H1 (cell line): ENCODE results near the gene CIC. TPM values are rescaled to one million over a fixed set of nuclear protein-coding genes. Genes with fewer than 3 reads are reported as not detected.

Source experiments
- CTCF ChIA-PET: fragments of 300-600 bp; sonication (Branson Sonifier 250); formaldehyde crosslinking; loops from one replicate; lab custom pipeline; 2021; ENCODE audit not compliant: partially characterized antibody; lab: Charles Lee
- POLR2A ChIA-PET: fragments of 300-600 bp; sonication (Branson Sonifier 250); formaldehyde crosslinking; loops from one replicate; lab custom pipeline; 2021; ENCODE audit warnings: inconsistent platforms; ENCODE audit not compliant: partially characterized antibody; lab: Charles Lee
- DNase-seq, 2 experiments: peaks; one replicate each; pipeline versions ENCODE4 v3.0.0 to v3.0.0-alpha.2; 2010 to 2022; ENCODE audit warnings: low spot score in 2 of 2, low read depth in 1 of 2, mixed read lengths in 1 of 2
- FAIRE-seq: peaks from 2 replicates; lab custom pipeline; 2011; peaks lifted over from hg19 to GRCh38; lab: Jason Lieb, UNC
- H2AFZ ChIP-seq: 2 replicates; pipeline ENCODE4 v1.8.1; 2012; ENCODE audit warnings: low read length, inconsistent platforms
- H2AK5ac ChIP-seq: 2 replicates; pipeline ENCODE4 v1.6.1; 2013; ENCODE audit warnings: low read depth, low read length
- H2BK120ac ChIP-seq: replicated peaks from 2 replicates; pipeline ENCODE3; 2013; ENCODE audit warnings: low read depth, low read length, inconsistent platforms
- H2BK12ac ChIP-seq: 2 replicates; pipeline ENCODE4 v1.6.1; 2013; ENCODE audit warnings: low read depth, low read length
- H2BK15ac ChIP-seq: 2 replicates; pipeline ENCODE4 v1.6.1; 2013; ENCODE audit warnings: low read length
- H2BK20ac ChIP-seq: 2 replicates; pipeline ENCODE4 v1.6.1; 2013; ENCODE audit warnings: low read length
- H2BK5ac ChIP-seq: 2 replicates; pipeline ENCODE4 v1.6.1; 2013; ENCODE audit warnings: low read depth, low read length
- H3K14ac ChIP-seq: 2 replicates; pipeline ENCODE4 v1.6.1; 2013; ENCODE audit warnings: inconsistent platforms; ENCODE audit not compliant: insufficient read length
- H3K18ac ChIP-seq: 2 replicates; pipeline ENCODE4 v1.6.1; 2013; ENCODE audit warnings: low read length; ENCODE audit errors: extremely low read depth
- H3K23ac ChIP-seq: 2 replicates; pipeline ENCODE4 v1.6.1; 2013; ENCODE audit warnings: inconsistent platforms; ENCODE audit not compliant: insufficient read length
- H3K23me2 ChIP-seq: 2 replicates; pipeline ENCODE4 v1.6.1; 2013; ENCODE audit warnings: low read depth, low read length
- H3K27ac ChIP-seq: 2 replicates; pipeline ENCODE4 v1.6.1; 2011; ENCODE audit warnings: low read depth, low read length, inconsistent platforms
- H3K27me3 ChIP-seq, 4 experiments: replicated peaks in 1 of 4; 1 replicate in 1 of 4; 2 replicates in 3 of 4; pipeline versions ENCODE4 v1.6.1 to v1.8.1; 2011 to 2013; ENCODE audit warnings: low read length in 3 of 4, mild to moderate bottlenecking in 3 of 4, inconsistent platforms in 2 of 4, mixed read lengths in 2 of 4, moderate library complexity in 1 of 4; ENCODE audit not compliant: control insufficient read depth in 3 of 4, insufficient read depth in 3 of 4; ENCODE audit errors: extremely low read depth in 1 of 4
- H3K36me3 ChIP-seq, 4 experiments: 2 replicates each; pipeline versions ENCODE4 v1.6.1 to v1.8.1; 2011 to 2013; ENCODE audit warnings: mild to moderate bottlenecking in 4 of 4, low read length in 3 of 4, moderate library complexity in 2 of 4, control low read depth in 1 of 4, inconsistent platforms in 1 of 4; ENCODE audit not compliant: insufficient read depth in 4 of 4, control insufficient read depth in 2 of 4
- H3K4ac ChIP-seq: replicated peaks from 2 replicates; pipeline ENCODE3; 2013; ENCODE audit warnings: low read length, low read depth, mixed read lengths, inconsistent platforms; ENCODE audit not compliant: insufficient read length
- H3K4me1 ChIP-seq, 4 experiments: replicated peaks in 1 of 4; 1 replicate in 1 of 4; 2 replicates in 3 of 4; pipeline versions ENCODE4 v1.6.1 to v1.8.1; 2011 to 2013; ENCODE audit warnings: low read length in 3 of 4, inconsistent platforms in 2 of 4, mixed read lengths in 1 of 4; ENCODE audit not compliant: insufficient read depth in 4 of 4, control insufficient read depth in 3 of 4
- H3K4me2 ChIP-seq, 2 experiments: 2 replicates each; pipeline versions ENCODE4 v1.6.1 to v1.8.1; 2011 to 2013; ENCODE audit warnings: low read depth in 2 of 2, low read length in 2 of 2, control low read depth in 1 of 2, inconsistent platforms in 1 of 2, mild to moderate bottlenecking in 1 of 2; ENCODE audit not compliant: insufficient read depth in 1 of 2
- H3K4me3 ChIP-seq, 4 experiments: fragments of 200-600, 300-600 bp in 1 of 4; sonication (generic), shearing (Covaris generic), sonication (Bioruptor Twin) in 1 of 4; 2 replicates each; pipeline versions ENCODE4 v1.5.1 to v1.8.1; 2011 to 2016; ENCODE audit warnings: low read length in 4 of 4, low read depth in 3 of 4, control low read depth in 2 of 4, inconsistent platforms in 2 of 4, mild to moderate bottlenecking in 2 of 4, mixed read lengths in 1 of 4, moderate library complexity in 1 of 4; ENCODE audit not compliant: insufficient read depth in 2 of 4; ENCODE audit errors: extremely low read depth in 1 of 4
- H3K56ac ChIP-seq: replicated peaks from 2 replicates; pipeline ENCODE3; 2013; ENCODE audit warnings: low read depth, mild to moderate bottlenecking, mixed read lengths, low read length, inconsistent platforms; ENCODE audit not compliant: insufficient read length
- H3K79me1 ChIP-seq: 2 replicates; pipeline ENCODE4 v1.6.1; 2013; ENCODE audit warnings: low read depth, low read length, control low read depth
- H3K79me2 ChIP-seq, 2 experiments: 2 replicates each; pipeline versions ENCODE4 v1.6.1 to v1.8.1; 2012 to 2013; ENCODE audit warnings: low read length in 2 of 2, mild to moderate bottlenecking in 2 of 2, inconsistent platforms in 1 of 2; ENCODE audit not compliant: insufficient read depth in 2 of 2, control insufficient read depth in 1 of 2
- H3K9ac ChIP-seq, 4 experiments: replicated peaks in 1 of 4; 1 replicate in 1 of 4; 2 replicates in 3 of 4; pipeline versions ENCODE4 v1.6.1 to v1.8.1; 2011 to 2013; ENCODE audit warnings: low read depth in 3 of 4, low read length in 3 of 4, control low read depth in 2 of 4, mild to moderate bottlenecking in 2 of 4, moderate library complexity in 2 of 4, inconsistent platforms in 1 of 4; ENCODE audit errors: extremely low read depth in 1 of 4
- H3K9me3 ChIP-seq, 2 experiments: 2 replicates each; pipeline versions ENCODE4 v1.6.1 to v1.8.1; 2012 to 2013; ENCODE audit warnings: mild to moderate bottlenecking in 2 of 2, moderate library complexity in 2 of 2, control low read depth in 1 of 2, inconsistent platforms in 1 of 2, low read depth in 1 of 2, low read length in 1 of 2, mixed read lengths in 1 of 2; ENCODE audit not compliant: insufficient read depth in 2 of 2
- H4K20me1 ChIP-seq, 2 experiments: replicated peaks in 1 of 2; 2 replicates each; pipeline versions ENCODE3 to v1.8.1; 2011 to 2013; ENCODE audit warnings: inconsistent platforms in 2 of 2, low read length in 2 of 2, mild to moderate bottlenecking in 1 of 2; ENCODE audit not compliant: insufficient read depth in 2 of 2, control insufficient read depth in 1 of 2
- H4K5ac ChIP-seq: 2 replicates; pipeline ENCODE4 v1.6.1; 2013; ENCODE audit warnings: low read length, low read depth, mixed read lengths, inconsistent platforms; ENCODE audit not compliant: insufficient read length
- H4K8ac ChIP-seq: 2 replicates; pipeline ENCODE4 v1.8.0; 2013; ENCODE audit warnings: mild to moderate bottlenecking, moderate library complexity, low read length, inconsistent platforms; ENCODE audit not compliant: insufficient read depth; ENCODE audit errors: extremely low read depth
- H4K91ac ChIP-seq: replicated peaks from 2 replicates; pipeline ENCODE3; 2013; ENCODE audit warnings: low read length, mixed read lengths, inconsistent platforms; ENCODE audit not compliant: insufficient read length
- FOSL1 ChIP-seq: IDR thresholded peaks from 2 replicates; pipeline ENCODE4 v1.6.1; 2011; ENCODE audit warnings: mild to moderate bottlenecking, low read depth, low read length, moderate library complexity; ENCODE audit not compliant: insufficient read depth
- POU5F1 ChIP-seq: IDR thresholded peaks from 2 replicates; pipeline ENCODE4 v1.6.1; 2011; ENCODE audit warnings: low read depth, mild to moderate bottlenecking, low read length, moderate library complexity
- SRF ChIP-seq: IDR thresholded peaks from 2 replicates; pipeline ENCODE4 v1.6.1; 2011; ENCODE audit warnings: mild to moderate bottlenecking, low read depth, low read length, moderate library complexity
- TBP ChIP-seq: IDR thresholded peaks from 2 replicates; pipeline ENCODE4 v1.6.1; 2011; ENCODE audit warnings: low read depth, low read length, improper control_type of control experiment
- YY1 ChIP-seq: IDR thresholded peaks from 2 replicates; pipeline ENCODE4 v1.6.1; 2011; ENCODE audit warnings: low read depth, mild to moderate bottlenecking, low read length
- WGBS, 2 experiments: shearing (Covaris generic) in 1 of 2; methylation state at CpG; one replicate each; pipeline versions ENCODE4 v1.1.6 to v1.1.7; 2013 to 2015; ENCODE audit warnings: low lambda C conversion rate in 2 of 2, mixed read lengths in 2 of 2, inconsistent platforms in 1 of 2, low coverage in 1 of 2, missing lambda C conversion rate in 1 of 2; ENCODE audit not compliant: insufficient replicate concordance in 2 of 2, insufficient coverage in 1 of 2, insufficient read length in 1 of 2; ENCODE audit errors: extremely low coverage in 1 of 2, missing lambda C conversion rate in 1 of 2; 5-methylcytosine and 5-hydroxymethylcytosine counted together
- polyA plus RNA-seq, 7 experiments: library from polyadenylated mRNA; depleted of rRNA in 3 of 7; stranded (reverse) in 5 of 7; unstranded in 2 of 7; fragments of >200 nt in 5 of 7; fragments of 200-250 nt in 2 of 7; gene quantifications; 1 replicate in 5 of 7; 2 replicates in 1 of 7; 4 replicates in 1 of 7; pipeline versions ENCODE4 v1.2.1 to v1.2.3, GENCODE V29; 2011 to 2013; ENCODE audit warnings: missing spikeins in 2 of 7, mixed read lengths in 2 of 7
- total RNA-seq: library from RNA; stranded (reverse); fragmentation: NEBNext Ultra II Directional; extraction: Animal tissue kit (Norgen Biotek cat#: 25700); gene quantifications from 2 replicates; pipeline ENCODE4 v1.2.1, GENCODE V29; 2021

CIC gene
- total and polyA plus RNA-seq, 2 of the 8 experiments (the other 6 are each of a cell fraction or from before 2014, with no cell fraction given), result 13.2 to 43.6 TPM

- Histone ChIP-seq H3K4me2 (no peak overlapping the region), H3K4ac (no peak overlapping the region), H3K27ac (no peak overlapping the region), H3K4me3 (no peak overlapping the region), H2BK12ac (no peak overlapping the region), H2AFZ (no peak overlapping the region), H2BK5ac (no peak overlapping the region), H3K79me1 (peaks cover 5% of the 10 kb centered on the region), H3K27me3 (no peaks in the 10 kb centered on the region), H4K20me1 (peaks cover 0 to 8% of the 10 kb centered on the region in 2 experiments), H2BK20ac (no peak overlapping the region), H3K4me1 (peaks cover 0 to 19% (median 7%) of the 10 kb centered on the region in 4 experiments; a peak in 5 of 7 replicates), H2BK120ac (no peak overlapping the region), H3K79me2 (peaks cover 0 to 9% of the 10 kb centered on the region in 2 experiments; a peak in 1 of 4 replicates), H3K18ac (no peak overlapping the region), H4K8ac (no peak overlapping the region), H3K23me2 (peaks cover 5% of the 10 kb centered on the region; the same call in 1 of the 2 replicates), H3K9ac (no peak overlapping the region), H2AK5ac (no peak overlapping the region), H3K56ac (no peak overlapping the region), H2BK15ac (no peak overlapping the region), H4K5ac (no peak overlapping the region), H3K14ac (no peak overlapping the region), H3K9me3 (no peaks in the 10 kb centered on the region), H3K36me3 (peaks cover 0 to 15% (median 5%) of the 10 kb centered on the region in 4 experiments; a peak in 2 of 8 replicates), H4K91ac (no peak overlapping the region), H3K23ac (no peak overlapping the region)
- TF ChIP-seq YY1, result no peak
- TF ChIP-seq FOSL1, result no peak
- no peak for TF ChIP-seq POU5F1
- TF ChIP-seq SRF, result no peak
- no peak for TF ChIP-seq TBP
- FAIRE-seq, result no peak
- no peak for DNase-seq
- POLR2A ChIA-PET, result interaction anchor here (1.1 to 4.1 kb wide), 2 partner anchors 8 to 10 kb away, joined by 4 to 27 read pairs; no protein-coding TSS in a partner anchor
- WGBS, 2 experiments, result 96% methylated on average over 21 of the region's 23 CpGs; no CpG with 5 or more reads in 1 of the 2 experiments
- CTCF ChIA-PET, result interaction anchor here (1.4 kb wide), 1 partner anchor 27 kb away, joined by 3 read pairs; no protein-coding TSS in a partner anchor
These were observed 3.9 kb downstream of the CIC start for GRCh38 chr19:42272989-42273406.
